GM12874 (cell line): Measurements from ENCODE around the gene ATOH8.

Experiments used
- CTCF ChIP-seq: IDR thresholded peaks from 2 replicates; pipeline ENCODE4 v1.5.1; 2011; ENCODE audit warnings: low read depth, mild to moderate bottlenecking, control low read depth, low read length, moderate library complexity; ENCODE audit not compliant: insufficient read depth

Gene ATOH8

GRCh38 chr2:85728883-85729824 lies 24.6 kb upstream of the ATOH8 start:
- TF ChIP-seq CTCF = peak; percentile 99

- no peak for TF ChIP-seq CTCF
Observed at GRCh38 chr2:85729825-85730510, 23.8 kb upstream of the ATOH8 start.

- TF ChIP-seq CTCF = no peak
Observed at GRCh38 chr2:85730686-85731230, 23.0 kb upstream of the ATOH8 start.

- no peak for TF ChIP-seq CTCF
Observed at GRCh38 chr2:85731606-85732005, 22.2 kb upstream of the ATOH8 start.

GRCh38 chr2:85732467-85733120 lies 21.2 kb upstream of the ATOH8 start:
- no peak for TF ChIP-seq CTCF

- no peak for TF ChIP-seq CTCF
Observed at GRCh38 chr2:85733121-85733960, 20.4 kb upstream of the ATOH8 start.
